Measurements from ENCODE around the gene USP24.

The USP24 gene

GRCh38 chr1:55255901-55256300 lies 40.7 kb upstream of the USP24 start:
- Histone ChIP-seq H3K36me3 (replicated peaks) (no peaks in the 10 kb centered on the region), H3K27ac (no peak overlapping the region)

GRCh38 chr1:55252942-55253589 lies 37.9 kb upstream of the USP24 start:
- in situ Hi-C loops (cut with HindIII; ENCODE audit: low pct_ligation_motif_present, low sequenced_read_pairs) = no loop called here
- DNase-seq = no peak
- Histone ChIP-seq H3K36me3 (replicated peaks) (no peaks in the 10 kb centered on the region), H3K4me3 (ENCODE audit: low read depth, low read length) (no peak overlapping the region), H3K27me3 (replicated peaks) (no peaks in the 10 kb centered on the region), H3K27ac (no peak overlapping the region)
- no peak for TF ChIP-seq CTCF (IDR thresholded peaks at IDR 0.05; ENCODE audit: low read depth, low read length, missing control alignments)

More at GRCh38 chr1:55255901-55256300, 40.7 kb upstream of the USP24 start:
- H3K27me3 ChIP-seq (replicated peaks) = no peaks in the 10 kb centered on the region
- in situ Hi-C loops (cut with HindIII; ENCODE audit: low pct_ligation_motif_present, low sequenced_read_pairs) = no loop called here
- no peak for TF ChIP-seq CTCF (IDR thresholded peaks at IDR 0.05; ENCODE audit: low read depth, low read length, missing control alignments)
- no peak overlapping the region for H3K4me3 ChIP-seq (ENCODE audit: low read depth, low read length)
- no peak for DNase-seq

- Histone ChIP-seq H3K27ac (no peak overlapping the region), H3K36me3 (replicated peaks) (no peaks in the 10 kb centered on the region), H3K4me3 (ENCODE audit: low read depth, low read length) (no peak overlapping the region), H3K27me3 (replicated peaks) (no peaks in the 10 kb centered on the region)
- TF ChIP-seq CTCF (IDR thresholded peaks at IDR 0.05; ENCODE audit: low read depth, low read length, missing control alignments) = no peak
- no peak for DNase-seq
- in situ Hi-C loops (cut with HindIII; ENCODE audit: low pct_ligation_motif_present, low sequenced_read_pairs) = no loop called here
Observed at GRCh38 chr1:55250399-55251075, 35.4 kb upstream of the USP24 start.

- no peak overlapping the region for H3K27ac ChIP-seq
- H3K4me3 ChIP-seq (ENCODE audit: low read depth, low read length) = no peak overlapping the region
- H3K27me3 ChIP-seq (replicated peaks) = no peaks in the 10 kb centered on the region
- H3K36me3 ChIP-seq (replicated peaks) = no peaks in the 10 kb centered on the region
- in situ Hi-C loops (cut with HindIII; ENCODE audit: low pct_ligation_motif_present, low sequenced_read_pairs) = no loop called here
- TF ChIP-seq CTCF (IDR thresholded peaks at IDR 0.05; ENCODE audit: low read depth, low read length, missing control alignments) = no peak
- DNase-seq = no peak
Observed at GRCh38 chr1:55249646-55250398, 34.7 kb upstream of the USP24 start.

GRCh38 chr1:55246896-55247295 lies 31.7 kb upstream of the USP24 start:
- Histone ChIP-seq H3K27me3 (replicated peaks) (no peaks in the 10 kb centered on the region), H3K27ac (no peak overlapping the region), H3K36me3 (replicated peaks) (no peaks in the 10 kb centered on the region), H3K4me3 (ENCODE audit: low read depth, low read length) (no peak overlapping the region)
- TF ChIP-seq CTCF (IDR thresholded peaks at IDR 0.05; ENCODE audit: low read depth, low read length, missing control alignments) = no peak
- no peak for DNase-seq
- in situ Hi-C loops (cut with HindIII; ENCODE audit: low pct_ligation_motif_present, low sequenced_read_pairs) = no loop called here

All from brain microvascular endothelial cell (primary cell).